ENCODE data around the gene CDC14A. TPM values are rescaled to one million over a fixed set of nuclear protein-coding genes. Genes with fewer than 3 reads are reported as not detected.

The CDC14A gene
- total and polyA plus RNA-seq, 2 of the 8 experiments (the other 6 are each of a cell fraction or from before 2014, with no cell fraction given) = 3.2 to 8.9 TPM

DNA sequence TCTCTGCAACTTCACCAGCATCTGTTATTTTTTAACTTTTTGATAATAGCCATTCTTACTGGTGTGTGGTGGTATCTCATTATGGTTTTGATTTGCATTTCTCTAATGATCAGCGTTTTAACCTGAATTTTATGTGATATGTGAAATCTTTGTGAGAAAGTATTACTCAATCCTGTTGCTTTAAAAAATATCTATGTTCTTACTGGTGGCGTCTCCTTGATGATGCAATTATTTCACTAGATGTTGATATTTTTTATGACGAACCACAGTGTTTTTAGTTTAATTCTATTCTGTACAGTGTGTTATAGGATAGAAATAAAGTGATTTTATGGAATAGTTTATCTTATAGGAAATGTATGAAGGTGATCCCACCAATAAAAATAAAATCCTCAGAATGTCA lies 130.9 kb downstream of the CDC14A start (continued):
- TF ChIP-seq HDAC2 (IDR thresholded peaks at IDR 0.05; ENCODE audit: borderline replicate concordance in 1 of 2, low read depth in 2 of 2, low read length in 2 of 2) = no peak
- TF ChIP-seq BCL11A (IDR thresholded peaks at IDR 0.05; ENCODE audit: low read depth in 2 of 2, low read length in 2 of 2) = no peak
- no peak for TF ChIP-seq SIRT6 (IDR thresholded peaks at IDR 0.05; ENCODE audit: low read length)
- no peak for TF ChIP-seq RNF2 (IDR thresholded peaks at IDR 0.05; ENCODE audit: borderline replicate concordance, low read depth, low read length, missing control alignments, poor library complexity, severe bottlenecking)
- no peak for TF ChIP-seq HDAC6 (IDR thresholded peaks at IDR 0.05; ENCODE audit: low read depth, low read length)
- no peak for TF ChIP-seq FOSL1 (IDR thresholded peaks at IDR 0.05; ENCODE audit: insufficient read depth, low read depth, low read length)
- TF ChIP-seq EP300 (IDR thresholded peaks at IDR 0.05; ENCODE audit: borderline replicate concordance in 1 of 2, low read depth in 2 of 2, low read length in 2 of 2) = no peak

Data from H1 (cell line).